COR-L47 (cell line): Measurements from ENCODE around the gene ITPR2.
"Not testable (repeated sequence)": the region's sequence is repeated elsewhere in the genome, so short reads cannot be mapped to it uniquely, and the experiment has no call there.

Source experiments
- DNase-seq: peaks from one replicate; lab custom pipeline; 2025; lab: John Stamatoyannopoulos, UW

Gene ITPR2

DNA sequence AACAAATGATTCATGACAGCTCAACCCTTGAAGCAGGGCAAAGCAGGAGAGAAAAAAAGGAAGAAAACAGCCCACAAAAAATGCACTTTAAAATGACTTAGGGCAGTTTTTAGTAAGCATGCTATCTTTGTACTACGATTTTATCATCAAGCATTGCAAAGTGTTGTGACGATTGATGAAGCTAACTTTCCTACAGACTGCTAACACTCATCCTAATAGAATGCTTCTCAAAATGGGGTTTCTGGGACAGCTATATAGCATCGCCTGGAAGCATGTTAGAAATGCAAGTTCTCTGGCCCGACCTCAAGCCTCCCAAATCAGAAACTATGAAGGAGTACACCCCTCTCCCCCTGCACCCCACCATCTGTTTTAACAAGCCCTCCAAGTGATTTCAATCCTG is 381.2 kb downstream of the ITPR2 start:
- no peak for DNase-seq

DNA sequence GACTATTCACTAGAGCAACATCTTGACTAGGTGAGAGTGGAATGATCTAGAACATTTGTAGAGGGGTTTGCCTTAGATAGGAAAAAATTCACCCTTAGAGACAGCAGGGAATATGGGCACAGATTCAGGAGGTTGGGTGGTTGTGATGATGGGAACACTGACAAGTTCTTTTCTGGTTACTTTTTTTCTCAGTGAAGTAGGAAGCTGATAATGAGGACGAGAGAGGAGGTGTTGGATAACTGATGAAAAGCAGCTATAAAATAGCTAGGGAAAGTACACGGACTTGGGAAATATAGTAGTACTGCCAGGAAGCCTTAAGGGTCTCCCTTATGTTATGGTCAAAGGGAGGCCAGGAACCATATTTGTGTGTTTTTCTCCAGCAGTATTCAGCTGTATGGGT is 387.1 kb downstream of the ITPR2 start:
- no peak for DNase-seq

DNA sequence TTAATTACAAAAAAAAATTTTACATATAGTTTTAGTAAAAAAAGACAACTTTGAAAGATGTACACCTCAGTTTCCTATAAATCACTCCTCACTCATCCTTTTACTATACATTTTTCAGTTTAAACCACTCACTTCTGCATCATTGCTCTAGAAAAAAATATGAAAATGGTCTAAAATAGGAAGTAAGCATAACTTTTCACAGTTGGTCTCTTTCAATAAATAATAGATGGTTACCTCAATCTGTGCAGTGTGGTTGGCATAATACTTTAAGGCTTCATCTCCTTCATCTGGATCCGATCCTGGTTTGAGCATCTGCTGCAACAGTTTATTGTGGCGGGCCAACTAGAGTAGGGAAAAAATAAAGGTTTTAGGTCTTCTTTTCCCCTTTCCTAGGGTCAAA is 389.7 kb downstream of the ITPR2 start:
- DNase-seq, result no peak

DNA sequence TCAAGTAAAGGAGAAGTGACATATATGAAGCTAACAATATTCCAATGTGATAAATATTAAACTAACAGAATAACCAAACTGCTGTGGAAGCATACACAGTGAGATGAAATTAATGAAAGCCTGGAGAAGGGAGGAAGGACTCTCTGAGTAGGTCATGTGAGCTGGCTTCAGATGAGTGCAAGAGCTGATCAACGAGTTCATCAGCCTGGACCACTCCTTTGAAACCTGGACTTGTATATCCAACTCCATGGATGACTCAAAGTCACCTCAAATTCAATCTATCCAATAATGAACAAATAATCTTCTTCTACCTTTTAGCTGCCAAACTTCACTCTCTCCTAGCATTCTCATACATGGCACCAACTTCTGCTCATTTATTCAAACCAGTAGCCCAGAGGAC is 391.6 kb downstream of the ITPR2 start:
- DNase-seq, result no peak

DNA sequence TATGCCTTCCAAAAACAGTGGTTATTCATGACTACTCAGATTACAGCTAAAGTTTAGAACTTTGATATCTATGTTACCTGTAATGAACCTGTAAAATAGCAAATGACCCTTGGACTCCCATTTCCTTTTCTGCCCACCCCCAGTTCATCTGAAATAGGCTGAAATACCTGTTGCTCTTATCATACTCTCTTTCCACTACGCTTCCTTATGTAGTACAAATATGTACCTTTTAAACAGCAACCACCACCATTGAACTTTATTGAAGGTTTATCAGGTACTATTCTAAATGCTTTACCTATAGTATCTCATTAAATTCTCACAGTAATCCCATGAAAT is 398.0 kb downstream of the ITPR2 start:
- DNase-seq, result no peak

DNA sequence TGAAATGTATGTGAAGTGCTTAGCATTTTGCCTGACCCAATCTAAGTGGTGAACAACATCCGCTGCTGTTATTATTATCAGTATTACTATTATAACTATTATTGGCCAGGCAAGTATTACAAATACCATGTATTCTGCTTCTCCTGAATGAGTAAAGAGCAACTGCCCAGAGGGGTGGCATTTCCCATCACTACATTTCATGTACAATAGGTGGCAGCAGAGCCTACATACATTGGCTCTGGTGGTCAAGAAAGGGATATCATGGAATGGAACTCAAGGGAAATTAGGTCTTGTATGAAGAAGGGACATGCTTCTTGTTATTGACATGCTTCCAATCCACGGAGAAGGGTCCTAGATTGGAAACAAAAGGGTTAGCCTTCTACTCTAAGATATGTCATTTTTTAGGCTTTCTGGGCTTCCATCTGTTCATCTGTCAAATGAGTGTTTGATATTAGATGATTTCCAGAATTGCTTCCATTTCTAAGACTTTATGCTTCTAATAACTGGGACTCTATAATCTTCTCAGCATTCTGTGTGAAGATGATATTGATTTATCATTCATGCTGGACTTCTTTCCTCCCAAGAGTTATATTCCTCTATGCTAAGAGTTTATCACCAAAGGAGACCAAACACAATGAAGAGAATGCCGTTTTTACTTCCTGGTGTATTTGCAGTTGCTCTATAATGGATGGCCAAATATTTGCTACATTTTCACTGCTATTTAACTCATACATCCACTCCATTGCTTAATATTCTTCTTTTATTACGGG is 398.5 kb downstream of the ITPR2 start:
- DNase-seq, result peak; percentile 39

DNA sequence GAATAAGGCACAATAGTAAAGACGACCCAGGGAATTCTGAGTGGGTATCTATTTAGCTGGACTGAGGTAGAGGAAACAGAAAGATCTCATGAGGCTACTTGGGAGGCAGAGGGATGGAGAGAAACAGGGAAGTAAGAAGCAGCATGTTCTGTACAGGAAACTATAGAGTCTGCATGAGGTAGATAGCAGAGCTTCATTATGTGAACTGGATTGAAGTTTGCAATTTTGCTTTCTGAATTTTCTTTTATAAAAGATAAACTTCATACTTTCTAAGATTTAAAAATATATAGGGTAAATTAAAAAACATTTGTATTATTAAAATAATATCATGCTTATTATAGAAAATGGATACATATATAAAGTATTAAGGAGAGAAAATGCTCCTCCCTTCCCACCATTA is 399.3 kb downstream of the ITPR2 start:
- not testable (repeated sequence) for DNase-seq

DNA sequence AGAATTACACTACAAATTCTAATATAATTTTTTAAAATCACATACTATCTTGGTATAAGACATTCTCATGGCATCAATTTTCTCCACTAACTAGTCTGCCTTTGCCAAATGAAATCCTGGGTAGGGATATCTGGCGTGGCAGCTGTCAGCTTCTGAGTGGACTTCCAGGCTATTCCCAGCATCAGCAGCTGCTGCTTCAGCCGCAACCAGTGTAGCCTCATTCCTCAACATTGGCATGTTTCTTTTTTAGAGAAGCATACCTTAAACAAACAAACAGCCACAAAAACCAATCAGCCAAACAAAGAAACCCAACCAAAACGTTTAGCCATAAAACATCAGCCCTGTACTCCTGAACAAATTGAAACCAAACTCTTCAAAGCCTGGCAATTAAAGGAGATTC is 401.8 kb downstream of the ITPR2 start:
- DNase-seq, result no peak

DNA sequence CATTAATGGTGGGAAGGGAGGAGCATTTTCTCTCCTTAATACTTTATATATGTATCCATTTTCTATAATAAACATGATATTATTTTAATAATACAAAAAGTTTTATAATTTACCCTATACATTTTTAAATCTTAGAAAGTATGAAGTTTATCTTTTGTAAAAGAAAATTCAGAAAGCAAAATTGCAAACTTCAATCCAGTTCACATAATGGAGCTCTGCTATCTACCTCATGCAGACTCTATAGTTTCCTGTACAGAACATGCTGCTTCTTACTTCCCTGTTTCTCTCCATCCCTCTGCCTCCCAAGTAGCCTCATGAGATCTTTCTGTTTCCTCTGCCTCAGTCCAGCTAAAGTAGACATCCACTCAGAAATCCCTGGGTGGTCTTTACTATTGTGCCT is 402.4 kb downstream of the ITPR2 start:
- DNase-seq, result not testable (repeated sequence)

DNA sequence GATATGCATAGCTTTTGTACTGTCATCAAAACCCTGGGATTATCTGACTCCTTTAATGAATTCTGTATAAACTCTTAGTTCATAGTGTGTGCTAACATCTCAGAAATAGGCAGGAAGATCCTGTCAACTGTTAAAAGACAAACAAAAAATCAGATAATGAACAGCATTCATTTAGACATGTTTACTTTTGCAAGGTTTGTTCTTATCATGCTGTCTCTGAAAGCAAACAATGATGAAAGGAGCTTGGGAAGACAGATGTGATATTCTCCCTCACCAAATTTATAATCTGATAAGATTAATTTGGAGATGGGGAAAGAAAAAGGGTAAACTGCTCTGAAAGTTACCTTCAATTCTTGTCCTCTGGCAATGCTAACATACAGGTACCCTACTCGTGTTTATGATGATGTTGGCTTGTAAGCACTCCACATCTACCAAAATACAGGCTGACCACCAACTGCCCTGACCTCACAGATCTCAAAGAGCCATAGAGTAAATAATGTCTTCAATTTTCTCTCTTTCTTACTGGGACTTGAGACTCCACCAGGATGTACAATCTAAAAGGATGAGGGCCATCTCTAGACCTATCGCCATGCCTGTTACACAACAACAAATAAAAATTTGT is 403.8 kb downstream of the ITPR2 start:
- DNase-seq, result no peak

DNA sequence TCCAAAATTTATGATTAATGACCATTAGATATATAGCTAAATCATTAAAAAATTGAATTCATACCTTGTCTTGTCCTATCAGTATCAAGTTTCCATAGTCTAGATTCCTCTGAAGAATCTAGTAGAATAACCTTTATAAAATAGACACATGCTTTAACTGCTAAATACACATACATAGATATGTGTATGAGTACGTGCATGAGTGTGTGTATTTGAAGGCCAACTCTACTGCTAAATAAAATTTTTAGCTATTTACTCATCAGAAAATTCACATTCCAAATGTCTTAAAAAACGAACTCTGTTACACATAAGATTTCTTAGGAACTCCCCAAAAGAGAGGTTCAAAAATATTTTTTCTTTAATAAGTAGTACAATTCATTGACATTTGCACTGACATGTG is 404.6 kb downstream of the ITPR2 start:
- no peak for DNase-seq

DNA sequence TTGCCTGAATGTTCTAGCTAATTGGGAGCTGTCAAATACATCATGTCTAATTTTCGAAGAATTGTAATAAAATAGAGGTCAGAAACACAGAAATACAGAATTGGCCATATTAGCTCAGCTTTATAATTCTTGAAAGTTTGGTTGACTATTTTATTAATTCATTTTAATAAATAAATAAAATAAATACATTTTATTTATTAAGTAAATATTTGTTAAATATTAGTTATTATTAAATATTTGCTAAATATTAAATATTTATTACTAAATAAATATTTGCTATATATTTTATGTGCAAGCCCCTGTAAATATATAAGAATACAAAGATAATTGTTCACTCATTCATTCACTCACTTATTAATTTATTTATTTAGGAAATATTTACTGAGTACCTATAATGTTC is 406.3 kb downstream of the ITPR2 start:
- no peak for DNase-seq

DNA sequence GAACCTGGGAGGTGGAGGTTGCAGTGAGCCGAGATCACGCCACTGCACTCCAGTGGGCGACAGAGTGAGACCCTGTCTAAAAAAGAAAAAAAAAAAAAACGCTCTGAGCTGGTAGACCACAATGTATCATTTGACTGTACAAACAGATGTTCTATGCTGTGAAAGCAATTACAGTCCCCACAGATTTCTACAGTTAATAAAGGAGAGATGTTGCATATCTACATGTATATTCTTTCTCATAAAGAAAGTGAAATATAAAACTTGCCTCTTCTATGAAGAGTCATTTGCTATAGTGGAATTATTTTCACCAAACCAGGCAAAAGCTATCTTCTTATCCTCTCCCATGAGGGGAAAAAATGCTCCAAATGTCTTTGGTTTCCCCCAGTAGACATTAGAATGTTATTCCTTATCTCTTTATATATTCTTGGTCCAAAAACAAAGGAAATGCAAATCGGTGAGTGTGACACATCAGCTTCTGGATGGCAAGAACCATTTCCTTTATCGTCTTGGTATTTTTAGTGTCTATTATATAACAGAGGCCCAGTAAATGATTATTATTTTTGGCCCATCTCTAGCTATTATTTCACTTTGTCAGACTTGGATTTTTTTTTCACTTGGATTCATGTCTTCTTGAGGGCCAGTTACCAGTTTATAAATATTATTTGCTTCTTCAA is 407.3 kb downstream of the ITPR2 start:
- no peak for DNase-seq

DNA sequence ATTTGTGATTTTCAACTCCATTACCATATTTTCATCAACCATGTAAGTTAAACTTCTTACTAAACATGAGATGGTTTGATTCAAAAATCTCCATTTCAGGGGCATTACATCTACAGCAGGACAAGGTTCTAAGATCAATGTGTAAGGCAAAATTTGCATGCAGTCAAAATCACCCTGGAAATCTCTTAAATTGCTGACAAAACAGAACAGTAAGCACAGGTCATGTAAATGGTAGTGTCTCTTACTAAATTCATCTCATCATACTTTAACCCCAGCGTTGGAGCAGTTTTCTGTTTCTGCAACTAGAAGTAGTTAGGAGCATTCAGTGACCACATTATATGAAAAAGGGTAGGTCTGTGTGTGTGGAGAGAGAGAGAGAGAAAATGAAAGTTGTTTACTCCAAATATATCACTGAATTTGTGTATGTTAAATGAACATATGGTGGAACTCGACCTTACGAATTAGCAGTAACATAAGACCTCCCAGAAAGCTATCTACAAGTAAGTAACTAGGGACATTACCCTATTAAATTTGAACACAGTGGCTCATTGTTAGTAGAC is 410.1 kb downstream of the ITPR2 start:
- DNase-seq, result no peak

DNA sequence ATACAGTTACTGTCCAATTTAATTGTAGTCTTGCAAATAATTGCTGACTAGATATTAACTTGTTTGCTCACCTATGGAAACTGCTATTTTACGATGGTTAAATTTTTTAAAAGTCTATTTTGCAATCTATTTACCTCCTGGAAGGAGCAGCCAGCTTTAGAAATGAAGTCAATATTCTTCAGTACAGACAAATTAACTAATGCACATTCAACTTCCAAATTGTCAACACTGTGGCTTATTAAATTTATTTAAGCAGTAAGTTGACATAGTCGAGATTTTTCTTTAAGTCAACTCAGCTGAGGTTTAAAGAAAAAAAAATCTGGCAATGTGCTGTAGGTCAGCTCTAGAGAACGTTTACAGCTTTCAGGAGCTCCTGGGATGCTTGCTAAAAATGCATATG is 416.4 kb downstream of the ITPR2 start:
- DNase-seq, result no peak

DNA sequence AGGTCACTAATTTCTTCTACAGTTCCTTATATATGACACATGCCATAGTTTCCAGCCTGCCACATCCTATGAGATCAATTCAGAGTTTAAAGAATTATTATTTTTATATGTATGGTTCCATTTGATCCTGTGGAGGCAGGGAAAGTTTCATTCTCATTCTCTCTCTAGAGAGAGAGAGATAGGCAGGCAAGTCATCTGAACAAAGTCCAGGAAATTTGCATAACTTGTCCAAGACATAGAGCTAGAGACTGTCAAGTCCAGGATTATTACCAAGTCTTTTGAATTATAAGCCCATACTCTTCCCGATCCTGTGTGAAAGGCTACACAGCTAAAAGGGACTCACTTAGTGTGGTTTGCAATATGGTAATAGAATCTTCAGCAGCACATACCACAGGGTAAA is 422.3 kb downstream of the ITPR2 start:
- no peak for DNase-seq

DNA sequence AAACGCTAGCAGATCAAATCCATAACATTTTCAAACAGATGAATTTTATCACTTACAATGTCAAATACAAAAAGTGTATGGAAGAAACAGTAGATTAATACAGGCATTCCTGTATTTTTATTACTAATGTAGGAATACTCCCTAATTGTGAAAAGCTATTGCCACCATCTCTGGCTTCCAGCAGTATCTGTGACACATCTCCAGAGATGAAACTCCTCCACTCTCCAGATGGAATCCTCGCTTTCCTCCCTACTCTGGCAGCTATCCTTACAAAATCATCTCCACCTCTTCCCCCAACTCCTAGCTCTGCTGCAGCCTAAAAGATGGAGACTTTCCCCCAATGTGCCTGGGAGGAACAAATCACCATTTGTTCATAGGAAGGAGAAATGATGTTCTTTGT is 426.2 kb downstream of the ITPR2 start:
- DNase-seq, result no peak

DNA sequence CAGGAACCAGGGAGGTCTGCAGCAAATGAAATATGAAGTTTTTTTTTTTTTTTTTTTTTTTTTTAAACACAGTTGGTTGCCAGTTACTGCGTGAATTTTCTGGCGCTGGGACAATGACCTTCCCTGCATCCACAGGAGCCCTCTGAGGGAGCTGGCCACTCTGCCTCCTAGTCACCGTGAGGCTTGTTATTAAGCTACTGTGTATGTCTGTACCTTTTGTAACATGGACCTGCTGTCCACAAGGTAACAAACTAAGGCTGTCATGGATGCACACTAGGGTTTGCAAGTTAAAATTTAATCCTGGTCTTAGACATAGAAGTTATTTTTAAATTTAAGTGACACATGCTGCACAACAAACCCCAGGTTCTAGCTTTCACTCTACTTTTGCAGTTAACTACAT is 426.6 kb downstream of the ITPR2 start:
- DNase-seq, result no peak

DNA sequence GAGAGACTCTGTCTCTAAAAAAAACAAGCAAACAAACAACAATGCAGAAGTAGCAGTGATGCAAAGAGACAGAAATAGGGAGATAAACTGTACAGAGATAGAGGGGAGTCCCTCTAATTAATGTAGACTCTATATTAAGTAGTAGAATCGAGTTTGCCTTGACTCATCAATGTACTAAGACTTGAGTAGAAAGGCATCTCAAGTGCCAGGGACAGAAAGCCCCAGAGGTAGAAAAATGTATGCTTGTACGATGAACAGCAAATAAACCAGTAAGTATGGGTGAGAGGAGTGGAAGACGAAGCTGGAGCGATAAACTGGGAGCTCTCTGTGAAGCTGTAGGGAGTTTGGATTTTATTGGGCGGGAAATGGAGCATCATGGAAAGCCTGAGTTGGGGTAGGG is 429.4 kb downstream of the ITPR2 start:
- no peak for DNase-seq

DNA sequence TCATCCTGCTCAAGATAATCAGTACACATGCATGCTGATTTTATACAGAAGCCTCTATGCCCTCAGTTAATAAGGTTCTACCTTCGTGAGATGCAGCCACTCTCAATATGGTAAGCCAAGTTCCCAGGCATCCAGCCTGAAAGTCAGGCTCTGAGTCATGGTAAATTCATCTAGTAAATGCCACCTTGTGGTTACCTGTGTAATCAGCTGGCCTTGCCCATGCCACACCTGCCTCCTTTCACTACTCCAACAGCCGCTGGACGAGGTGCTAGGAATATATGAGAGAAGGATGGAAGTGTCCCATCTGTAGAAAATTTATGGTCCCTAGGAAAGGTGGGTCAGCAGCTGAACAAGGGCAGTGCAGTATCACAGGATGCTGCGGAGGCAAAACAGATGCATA is 430.3 kb downstream of the ITPR2 start:
- no peak for DNase-seq

DNA sequence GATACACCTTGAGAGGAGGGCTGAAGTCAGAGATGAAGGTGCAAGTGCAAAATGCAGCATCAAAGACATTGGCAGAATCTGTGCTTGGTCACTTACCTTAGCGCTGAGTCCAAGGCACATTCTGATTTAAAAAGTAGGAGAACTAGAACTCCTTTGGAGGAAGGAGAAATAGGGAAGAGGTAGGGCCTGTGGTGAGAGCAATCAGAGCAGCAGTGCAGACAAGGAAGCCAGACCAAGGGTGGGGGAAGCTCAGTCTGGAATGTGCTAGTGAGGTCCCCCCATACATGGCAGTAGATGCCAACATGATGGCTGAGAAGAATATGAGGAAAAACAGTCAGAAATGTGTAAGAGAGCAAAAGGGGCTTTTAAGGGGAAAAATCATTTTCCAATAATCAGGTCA is 431.1 kb downstream of the ITPR2 start:
- DNase-seq, result no peak

DNA sequence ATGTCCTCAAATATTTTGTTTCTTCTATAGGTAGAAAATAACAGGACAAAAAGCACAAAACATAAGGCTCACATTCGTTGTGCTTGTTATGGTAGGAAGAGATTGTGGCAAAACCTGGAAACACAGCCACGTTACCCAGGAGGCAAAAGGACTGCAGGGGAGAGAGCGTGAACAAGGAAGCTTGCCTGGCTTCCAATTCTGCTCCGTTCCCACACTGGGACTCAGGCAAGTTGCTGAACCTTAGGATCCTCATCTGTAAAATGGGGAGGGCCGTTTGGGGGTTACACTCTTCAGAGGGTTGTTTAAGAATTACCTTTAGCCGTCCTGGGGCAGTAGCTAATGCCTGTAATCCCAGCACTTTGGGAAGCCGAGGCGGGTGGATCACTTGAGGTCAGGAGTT is 432.4 kb downstream of the ITPR2 start:
- no peak for DNase-seq

DNA sequence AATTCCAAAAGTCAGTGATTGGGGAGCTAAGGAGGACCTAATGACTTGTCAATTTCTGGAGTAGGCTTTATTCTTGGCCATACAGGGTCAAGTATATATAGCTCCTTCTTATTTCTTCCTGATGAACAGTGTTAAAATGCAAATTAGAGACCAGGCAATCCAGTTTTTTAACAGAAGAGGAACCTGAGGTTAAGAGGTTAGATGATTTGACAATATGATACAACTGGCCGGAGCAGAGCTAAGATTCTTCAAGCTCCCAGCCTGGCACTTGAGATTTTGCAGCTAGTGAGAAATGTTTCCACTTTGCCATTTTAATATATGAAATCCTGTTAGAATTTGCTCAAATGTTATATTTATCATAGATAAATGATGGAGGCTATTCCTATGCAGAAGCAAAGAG is 433.6 kb downstream of the ITPR2 start:
- DNase-seq, result no peak
